ENCODE data around the gene RGS3.

The RGS3 gene

GRCh38 chr9:113645227-113645977 lies 181.9 kb downstream of the RGS3 start:
- DNase-seq, result peak; percentile 36

GRCh38 chr9:113645978-113646253 lies 182.4 kb downstream of the RGS3 start:
- DNase-seq, result no peak

- peak; percentile 17 for DNase-seq
Observed at GRCh38 chr9:113646491-113646890, 183.0 kb downstream of the RGS3 start.

All from activated CD8-positive, alpha-beta memory T cell treated with anti-CD3 and anti-CD28 coated beads, Interleukin-2, amount 50 U/mL, for 48 hours (primary cell).